Mesenchymal stem cell (in vitro differentiated cells and primary cell): Measurements from ENCODE around the gene TRMU.

Source experiments
- DNase-seq: peaks from one replicate; pipeline ENCODE4 v3.0.0-alpha.2; 2013
- H2AFZ ChIP-seq: one replicate; pipeline ENCODE4 v1.6.1; 2013; ENCODE audit warnings: low read depth, mild to moderate bottlenecking, control low read depth, inconsistent platforms, low read length, moderate library complexity
- H2AK5ac ChIP-seq: 2 replicates; pipeline ENCODE4 v1.6.1; 2013; ENCODE audit warnings: low read length, moderate library complexity, mild to moderate bottlenecking, inconsistent platforms; ENCODE audit not compliant: severe bottlenecking
- H2BK120ac ChIP-seq: one replicate; pipeline ENCODE4 v1.6.1; 2013; ENCODE audit warnings: low read depth, mild to moderate bottlenecking, inconsistent platforms, low read length, moderate library complexity
- H2BK12ac ChIP-seq, 2 experiments: one replicate each; pipeline ENCODE4 v1.6.1; 2013; ENCODE audit warnings: inconsistent platforms in 2 of 2, low read length in 2 of 2, mild to moderate bottlenecking in 2 of 2, moderate library complexity in 2 of 2, control low read depth in 1 of 2
- H2BK15ac ChIP-seq: one replicate; pipeline ENCODE4 v1.6.1; 2013; ENCODE audit warnings: mild to moderate bottlenecking, low read depth, inconsistent platforms; ENCODE audit not compliant: poor library complexity, severe bottlenecking
- H2BK5ac ChIP-seq: 2 replicates; pipeline ENCODE4 v1.6.1; 2013; ENCODE audit warnings: low read depth, mild to moderate bottlenecking, low read length, control low read depth, inconsistent platforms; ENCODE audit not compliant: poor library complexity, severe bottlenecking
- H3K14ac ChIP-seq, 2 experiments: one replicate each; pipeline ENCODE4 v1.6.1; 2013; ENCODE audit warnings: inconsistent platforms in 2 of 2, low read length in 2 of 2, control low read depth in 1 of 2, mild to moderate bottlenecking in 1 of 2, moderate library complexity in 1 of 2
- H3K18ac ChIP-seq, 2 experiments: one replicate each; pipeline ENCODE4 v1.6.1; 2013; ENCODE audit warnings: inconsistent platforms in 2 of 2, low read length in 2 of 2, control low read depth in 1 of 2, low read depth in 1 of 2, mild to moderate bottlenecking in 1 of 2
- H3K23ac ChIP-seq, 2 experiments: one replicate each; pipeline ENCODE4 v1.6.1; 2013; ENCODE audit warnings: inconsistent platforms in 2 of 2, low read length in 2 of 2, mild to moderate bottlenecking in 2 of 2, moderate library complexity in 2 of 2, control low read depth in 1 of 2
- H3K27ac ChIP-seq: 2 replicates; pipeline ENCODE4 v1.5.1; 2013; ENCODE audit warnings: mild to moderate bottlenecking, moderate library complexity, low read length, control low read depth, inconsistent platforms; ENCODE audit not compliant: poor library complexity, severe bottlenecking
- H3K27me3 ChIP-seq, 2 experiments: 2 replicates each; pipeline versions ENCODE4 v1.6.1 to v1.7.0; 2013; ENCODE audit warnings: low read length in 2 of 2, mild to moderate bottlenecking in 2 of 2, moderate library complexity in 2 of 2, control low read depth in 1 of 2, inconsistent platforms in 1 of 2; ENCODE audit not compliant: control insufficient read depth in 1 of 2, insufficient read depth in 1 of 2
- H3K36me3 ChIP-seq, 2 experiments: 2 replicates each; pipeline versions ENCODE4 v1.6.1 to v1.7.0; 2013; ENCODE audit warnings: low read length in 2 of 2, control low read depth in 1 of 2, inconsistent platforms in 1 of 2, low read depth in 1 of 2, mild to moderate bottlenecking in 1 of 2; ENCODE audit not compliant: insufficient read depth in 2 of 2, control insufficient read depth in 1 of 2
- H3K4ac ChIP-seq, 2 experiments: one replicate each; pipeline ENCODE4 v1.6.1; 2013; ENCODE audit warnings: inconsistent platforms in 2 of 2, low read length in 2 of 2, mild to moderate bottlenecking in 2 of 2, moderate library complexity in 2 of 2, control low read depth in 1 of 2, low read depth in 1 of 2
- H3K4me1 ChIP-seq: 2 replicates; pipeline ENCODE4 v1.6.1; 2013; ENCODE audit warnings: low read depth, low read length, control low read depth; ENCODE audit not compliant: control insufficient read depth, insufficient read depth
- H3K4me2 ChIP-seq: 2 replicates; pipeline ENCODE4 v1.6.1; 2013; ENCODE audit warnings: low read length, mild to moderate bottlenecking, inconsistent platforms; ENCODE audit not compliant: poor library complexity, severe bottlenecking
- H3K4me3 ChIP-seq, 2 experiments: 2 replicates each; pipeline versions ENCODE4 v1.5.1 to v1.7.0; 2013; ENCODE audit warnings: low read length in 2 of 2, mild to moderate bottlenecking in 2 of 2, control low read depth in 1 of 2, low read depth in 1 of 2; ENCODE audit not compliant: insufficient read depth in 1 of 2
- H3K79me1 ChIP-seq: replicated peaks from 2 replicates; pipeline ENCODE4 v1.6.1; 2013; ENCODE audit warnings: mild to moderate bottlenecking, control low read depth, low read length, inconsistent platforms; ENCODE audit not compliant: poor library complexity, severe bottlenecking
- H3K9ac ChIP-seq: 2 replicates; pipeline ENCODE4 v1.7.0; 2013; ENCODE audit warnings: mild to moderate bottlenecking, low read length, moderate library complexity
- H3K9me3 ChIP-seq: 2 replicates; pipeline ENCODE4 v1.7.0; 2013; ENCODE audit warnings: mild to moderate bottlenecking, low read length; ENCODE audit not compliant: control insufficient read depth
- H4K8ac ChIP-seq: one replicate; pipeline ENCODE4 v1.6.1; 2013; ENCODE audit warnings: inconsistent platforms, mild to moderate bottlenecking, low read length, moderate library complexity
- H4K91ac ChIP-seq: one replicate; pipeline ENCODE4 v1.6.1; 2013; ENCODE audit warnings: mild to moderate bottlenecking, low read length, inconsistent platforms
- WGBS: methylation state at CpG from one replicate; pipeline ENCODE4 v1.1.7; 2013; ENCODE audit warnings: mixed read lengths; 5-methylcytosine and 5-hydroxymethylcytosine counted together

TRMU gene

DNA sequence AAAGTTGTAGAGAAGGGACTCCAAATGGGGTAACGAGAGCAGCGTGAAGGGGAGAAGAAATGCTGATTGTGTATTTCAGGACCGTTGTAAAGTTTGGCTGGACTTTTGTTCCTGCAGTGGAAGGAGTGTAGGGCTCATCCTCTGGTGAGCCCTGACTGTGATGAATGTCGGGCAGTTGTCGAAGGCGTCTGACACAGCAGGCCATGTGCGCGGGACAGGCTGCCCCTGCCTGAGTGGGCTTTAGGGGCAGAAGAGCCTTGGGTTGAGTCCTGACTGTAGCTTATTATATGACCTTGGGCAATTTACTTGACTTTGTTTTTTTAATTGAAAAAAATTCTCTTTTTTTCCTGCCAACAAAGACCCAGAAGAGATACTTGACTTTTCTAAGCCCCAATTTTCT lies 3.1 kb downstream of the TRMU start:
- Histone ChIP-seq H4K91ac (no peak overlapping the region), H3K27me3 (no peaks in the 10 kb centered on the region), H3K4me3 (no peak overlapping the region), H2BK12ac (no peak overlapping the region), H3K4me2 (no peak overlapping the region), H4K8ac (no peak overlapping the region), H3K27ac (no peak overlapping the region), H3K4me1 (peaks cover 3% of the 10 kb centered on the region), H2BK15ac (no peak overlapping the region), H3K36me3 (peaks cover 34 to 59% of the 10 kb centered on the region in 2 experiments), H2BK120ac (no peak overlapping the region), H3K9me3 (no peaks in the 10 kb centered on the region), H3K79me1 (peaks cover 37% of the 10 kb centered on the region), H3K14ac (no peak overlapping the region), H3K4ac (no peak overlapping the region), H3K23ac (no peak overlapping the region), H2BK5ac (no peak overlapping the region), H2AFZ (no peak overlapping the region), H3K9ac (no peak overlapping the region), H2AK5ac (no peak overlapping the region), H3K18ac (no peak overlapping the region)
- DNase-seq: no peak
- 98% methylated on average over 8 of the region's 8 CpGs for WGBS

DNA sequence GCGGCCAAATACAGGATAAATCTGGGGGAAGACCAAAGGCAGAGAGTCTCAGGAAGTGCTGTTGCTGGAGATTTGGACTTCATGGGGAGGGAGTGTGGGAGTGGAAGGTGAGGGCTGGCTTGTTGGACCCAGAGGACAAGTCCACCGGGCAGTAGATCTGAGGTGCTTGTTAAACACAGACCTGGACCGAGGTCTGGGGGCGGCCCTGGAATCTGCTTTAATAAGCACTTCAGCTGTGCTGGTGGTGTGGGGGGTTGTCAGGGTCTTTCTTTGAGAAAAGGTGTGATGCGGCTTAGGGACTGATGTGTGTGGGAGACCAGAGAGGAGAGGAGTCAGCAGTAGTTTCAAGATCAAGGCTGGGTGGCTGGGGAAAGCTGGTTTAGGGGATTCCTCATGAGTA lies 4.4 kb downstream of the TRMU start:
- H4K8ac ChIP-seq: no peak overlapping the region
- H3K4me2 ChIP-seq: no peak overlapping the region
- no peak overlapping the region for H3K27ac ChIP-seq

GRCh38 chr22:46340676-46341075 lies 5.2 kb downstream of the TRMU start:
- no peaks in the 10 kb centered on the region for H3K27me3 ChIP-seq
- 95% methylated on average over 13 of the region's 13 CpGs for WGBS

More for the DNA sequence above, 4.4 kb downstream of the TRMU start:
- no peaks in the 10 kb centered on the region for H3K27me3 ChIP-seq
- no peak overlapping the region for H2AFZ ChIP-seq
- no peaks in the 10 kb centered on the region for H3K9me3 ChIP-seq
- H3K4me1 ChIP-seq: peaks cover 3% of the 10 kb centered on the region
- no peak overlapping the region for H3K4me3 ChIP-seq
- no peak for DNase-seq
- no peak overlapping the region for H3K14ac ChIP-seq
- no peak overlapping the region for H2BK12ac ChIP-seq
- H3K9ac ChIP-seq: no peak overlapping the region
- H2AK5ac ChIP-seq: no peak overlapping the region
- no peak overlapping the region for H4K91ac ChIP-seq
- no peak overlapping the region for H3K4ac ChIP-seq
- H3K79me1 ChIP-seq: peaks cover 47% of the 10 kb centered on the region
- H3K23ac ChIP-seq: no peak overlapping the region
- no peak overlapping the region for H2BK5ac ChIP-seq
- H3K36me3 ChIP-seq: peaks cover 43 to 73% of the 10 kb centered on the region in 2 experiments
- H3K18ac ChIP-seq: no peak overlapping the region
- no peak overlapping the region for H2BK120ac ChIP-seq
- H2BK15ac ChIP-seq: no peak overlapping the region
- WGBS: 96% methylated on average over 5 of the region's 5 CpGs

DNA sequence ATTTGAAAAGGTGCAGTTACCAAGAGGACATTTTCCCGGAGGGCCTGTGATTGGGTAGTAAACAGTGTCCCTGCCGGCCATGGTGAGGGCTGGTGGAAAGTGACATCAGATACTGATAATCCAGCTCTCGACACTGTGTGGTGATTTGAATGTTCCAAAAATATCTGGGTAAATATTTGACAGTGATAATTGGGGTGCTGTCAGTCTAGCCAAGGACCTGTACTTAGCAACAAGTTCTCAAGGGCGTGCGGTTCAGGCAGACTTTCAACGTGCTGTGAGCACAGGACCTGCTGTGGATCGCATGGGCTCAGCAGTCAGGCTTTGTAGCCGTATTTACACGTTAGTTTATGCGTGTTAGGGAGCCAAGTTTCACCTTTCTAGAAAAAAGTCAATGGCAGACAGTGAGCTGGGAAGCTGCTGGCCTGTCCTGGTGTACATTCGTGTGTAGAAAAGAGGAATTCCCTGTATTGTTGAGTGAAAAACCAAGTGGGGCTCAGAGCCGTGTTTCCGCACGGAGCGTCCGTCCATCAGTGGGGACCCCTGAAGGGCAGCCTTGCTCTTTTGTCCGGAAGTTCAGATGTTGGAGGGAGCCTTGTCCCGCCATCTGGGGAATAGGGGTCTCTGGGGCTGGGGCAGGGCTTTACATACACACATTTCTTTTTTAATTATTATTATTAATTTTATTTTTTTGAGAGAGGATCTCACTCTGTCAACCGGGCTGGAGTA lies 11.3 kb downstream of the TRMU start:
- H3K4ac ChIP-seq: no peak overlapping the region
- WGBS: 98% methylated on average over 17 of the region's 19 CpGs

More at GRCh38 chr22:46340676-46341075, 5.2 kb downstream of the TRMU start:
- H3K27ac ChIP-seq: no peak overlapping the region
- no peak overlapping the region for H2BK15ac ChIP-seq
- no peak overlapping the region for H2BK5ac ChIP-seq
- peaks cover 3% of the 10 kb centered on the region for H3K4me1 ChIP-seq
- no peak overlapping the region for H2AFZ ChIP-seq
- H3K4ac ChIP-seq: no peak overlapping the region
- no peak overlapping the region for H3K18ac ChIP-seq
- no peak overlapping the region for H2BK120ac ChIP-seq
- no peak overlapping the region for H3K9ac ChIP-seq
- H3K4me2 ChIP-seq: no peak overlapping the region
- peaks cover 50% of the 10 kb centered on the region for H3K79me1 ChIP-seq
- DNase-seq: no peak
- H2AK5ac ChIP-seq: no peak overlapping the region
- no peak overlapping the region for H3K4me3 ChIP-seq
- no peak overlapping the region for H4K91ac ChIP-seq
- no peak overlapping the region for H3K14ac ChIP-seq
- no peak overlapping the region for H3K23ac ChIP-seq
- no peaks in the 10 kb centered on the region for H3K9me3 ChIP-seq
- no peak overlapping the region for H2BK12ac ChIP-seq
- H4K8ac ChIP-seq: no peak overlapping the region
- peaks cover 46 to 80% of the 10 kb centered on the region in 2 experiments for H3K36me3 ChIP-seq

More for the DNA sequence above, 11.3 kb downstream of the TRMU start:
- no peak overlapping the region for H2BK120ac ChIP-seq
- no peak overlapping the region for H4K91ac ChIP-seq
- H4K8ac ChIP-seq: no peak overlapping the region
- peaks cover 57% of the 10 kb centered on the region for H3K79me1 ChIP-seq
- DNase-seq: no peak
- no peak overlapping the region for H3K18ac ChIP-seq
- H3K4me1 ChIP-seq: peaks cover 1% of the 10 kb centered on the region
- H3K36me3 ChIP-seq: peaks cover 70 to 99% of the 10 kb centered on the region in 2 experiments
- H2BK12ac ChIP-seq: no peak overlapping the region
- H2BK15ac ChIP-seq: no peak overlapping the region
- no peak overlapping the region for H3K9ac ChIP-seq
- H3K27me3 ChIP-seq: no peaks in the 10 kb centered on the region
- no peak overlapping the region for H2AK5ac ChIP-seq
- no peak overlapping the region for H2BK5ac ChIP-seq
- H3K4me2 ChIP-seq: no peak overlapping the region
- H3K23ac ChIP-seq: no peak overlapping the region
- no peak overlapping the region for H3K14ac ChIP-seq
- H3K27ac ChIP-seq: no peak overlapping the region
- H3K4me3 ChIP-seq: no peak overlapping the region
- no peaks in the 10 kb centered on the region for H3K9me3 ChIP-seq
- no peak overlapping the region for H2AFZ ChIP-seq
